ENCODE measurements around the gene USP34.
"Not testable (repeated sequence)": the region's sequence is repeated elsewhere in the genome, so short reads cannot be mapped to it uniquely, and the experiment has no call there.

USP34 gene

GRCh38 chr2:61420991-61421544, 49.8 kb downstream of the USP34 start:
- DNase-seq: no peak

- DNase-seq: no peak
Measured at GRCh38 chr2:61419570-61419969, 51.3 kb downstream of the USP34 start.

- no peak for DNase-seq
Measured at GRCh38 chr2:61419129-61419528, 51.8 kb downstream of the USP34 start.

GRCh38 chr2:61416871-61417645, 53.8 kb downstream of the USP34 start:
- no peak for DNase-seq

- no peak for DNase-seq
Measured at GRCh38 chr2:61415265-61415664, 55.6 kb downstream of the USP34 start.

- no peak for DNase-seq
Measured at GRCh38 chr2:61414674-61415073, 56.2 kb downstream of the USP34 start.

- DNase-seq: no peak
Measured at GRCh38 chr2:61411109-61411508, 59.8 kb downstream of the USP34 start.

GRCh38 chr2:61410185-61410584, 60.7 kb downstream of the USP34 start:
- DNase-seq: no peak

GRCh38 chr2:61405813-61406212, 65.1 kb downstream of the USP34 start:
- no peak for DNase-seq

GRCh38 chr2:61404438-61404837, 66.4 kb downstream of the USP34 start:
- DNase-seq: no peak

- no peak for DNase-seq
Measured at GRCh38 chr2:61398413-61398812, 72.5 kb downstream of the USP34 start.

GRCh38 chr2:61396005-61396404, 74.9 kb downstream of the USP34 start:
- DNase-seq: no peak

- DNase-seq: not testable (repeated sequence)
Measured at GRCh38 chr2:61387588-61387987, 83.3 kb downstream of the USP34 start.

- DNase-seq: not testable (repeated sequence)
Measured at GRCh38 chr2:61380882-61381197, 90.0 kb downstream of the USP34 start.

GRCh38 chr2:61380056-61380881, 90.6 kb downstream of the USP34 start:
- no peak for DNase-seq

- no peak for DNase-seq
Measured at GRCh38 chr2:61379521-61379920, 91.4 kb downstream of the USP34 start.

- DNase-seq: no peak
Measured at GRCh38 chr2:61378281-61378680, 92.6 kb downstream of the USP34 start.

GRCh38 chr2:61377046-61377445, 93.8 kb downstream of the USP34 start:
- no peak for DNase-seq

GRCh38 chr2:61376211-61376610, 94.7 kb downstream of the USP34 start:
- DNase-seq: no peak

- no peak for DNase-seq
Measured at GRCh38 chr2:61371027-61371426, 99.9 kb downstream of the USP34 start.

GRCh38 chr2:61368687-61369665, 101.9 kb downstream of the USP34 start:
- DNase-seq: no peak

GRCh38 chr2:61367177-61367576, 103.7 kb downstream of the USP34 start:
- no peak for DNase-seq

- no peak for DNase-seq
Measured at GRCh38 chr2:61363580-61363979, 107.3 kb downstream of the USP34 start.

Data from NCI-H1436 treated with DMSO at 0.1 percent for 48 hours (cell line).